Activated T-cell treated with anti-CD3 and anti-CD28 coated beads, Interleukin-2, amount 50 U/mL, for 48 hours (primary cell): ENCODE results near the gene MTF1.

ENCODE experiments used
- DNase-seq, 2 experiments: peaks; one replicate each; pipeline ENCODE4 v3.0.0-alpha.2; 2020

Gene MTF1

GRCh38 chr1:37825506-37825905 lies 33.9 kb downstream of the MTF1 start:
- DNase-seq: no peak

GRCh38 chr1:37824001-37824400 lies 35.4 kb downstream of the MTF1 start:
- DNase-seq: no peak

- no peak for DNase-seq
Measured at GRCh38 chr1:37822906-37823815, 36.2 kb downstream of the MTF1 start.

- no peak for DNase-seq
Measured at GRCh38 chr1:37821481-37821880, 37.9 kb downstream of the MTF1 start.

GRCh38 chr1:37817481-37817880 lies 41.9 kb downstream of the MTF1 start:
- no peak for DNase-seq

- no peak for DNase-seq
Measured at GRCh38 chr1:37814252-37814651, 45.1 kb downstream of the MTF1 start.

GRCh38 chr1:37813529-37814145 lies 45.8 kb downstream of the MTF1 start:
- no peak for DNase-seq

- peak; percentile 72 to 78 for DNase-seq
Measured at GRCh38 chr1:37811027-37811655, 48.3 kb downstream of the MTF1 start.

GRCh38 chr1:37809942-37810341 lies 49.5 kb downstream of the MTF1 start:
- no peak for DNase-seq

GRCh38 chr1:37808369-37809319 lies 50.7 kb downstream of the MTF1 start:
- no peak for DNase-seq

GRCh38 chr1:37807555-37808368 lies 51.6 kb downstream of the MTF1 start, which contains the start of the genes C1orf122 and YRDC:
C1orf122 (plus strand) TSS chr1:37807790; CDS start chr1:37808405, 615 bp downstream.
YRDC (minus strand) TSS chr1:37808208; CDS start chr1:37808180, 28 bp downstream.
- DNase-seq: peak; percentile 95 to 96

GRCh38 chr1:37807220-37807554 lies 52.2 kb downstream of the MTF1 start:
- DNase-seq: no peak

GRCh38 chr1:37802439-37802838 lies 57.0 kb downstream of the MTF1 start:
- DNase-seq: no peak

GRCh38 chr1:37797750-37798345 lies 61.5 kb downstream of the MTF1 start:
- no peak for DNase-seq

- DNase-seq: peak; percentile 67 to 73
Measured at GRCh38 chr1:37795340-37796125, 63.9 kb downstream of the MTF1 start.

- DNase-seq: no peak
Measured at GRCh38 chr1:37794372-37795339, 64.7 kb downstream of the MTF1 start.

GRCh38 chr1:37793773-37794371 lies 65.5 kb downstream of the MTF1 start, which contains the start of gene MANEAL:
MANEAL (plus strand) TSS chr1:37793847; CDS start chr1:37794183, 336 bp downstream.
- DNase-seq: peak; percentile 49 to 58

- DNase-seq: no peak
Measured at GRCh38 chr1:37792943-37793686, 66.3 kb downstream of the MTF1 start.
